Colonic mucosa (tissue), 4 donors: ENCODE data around the gene ADSS2. TPM values are rescaled to one million over a fixed set of nuclear protein-coding genes. Genes with fewer than 3 reads are reported as not detected.

ENCODE experiments used
- DNase-seq: peaks from one replicate; pipeline ENCODE4 v3.0.0-alpha.2; 2020
- H3K27ac ChIP-seq: fragments of 200-600 bp; one replicate; pipeline ENCODE4 v1.8.0; 2021
- H3K27me3 ChIP-seq: fragments of 200-600 bp; one replicate; pipeline ENCODE4 v1.8.0; 2021
- H3K36me3 ChIP-seq: fragments of 200-600 bp; one replicate; pipeline ENCODE4 v1.8.0; 2021
- H3K4me1 ChIP-seq: fragments of 200-600 bp; one replicate; pipeline ENCODE4 v1.8.0; 2021; ENCODE audit warnings: mild to moderate bottlenecking
- H3K4me3 ChIP-seq: fragments of 200-600 bp; one replicate; pipeline ENCODE4 v1.8.0; 2021
- H3K9ac ChIP-seq, 2 donors: one replicate each; pipeline ENCODE4 v1.7.0; 2013; ENCODE audit warnings: control low read depth in 2 of 2, low read depth in 2 of 2, low read length in 2 of 2
- H3K9me3 ChIP-seq: fragments of 200-600 bp; one replicate; pipeline ENCODE4 v1.8.0; 2021
- intact Hi-C: fragments of 100-400 bp; cut with DNase I; formaldehyde crosslinking; loops from one replicate; pipeline ENCODE4 v1.14.1; 2022
- total RNA-seq, 2 donors: library from RNA; stranded (reverse); fragmentation: NEBNext Ultra II Directional in 1 of 2; extraction: Animal tissue kit (Norgen Biotek cat#: 25700) in 1 of 2; gene quantifications; one replicate each; pipeline ENCODE4 v1.2.1, GENCODE V29; 2021
- TF ChIP-seq, protein P1 (sequence below): fragments of 200-600 bp; IDR thresholded peaks from one replicate; pipeline ENCODE4 v1.8.0; 2022; ENCODE audit warnings: antibody characterized with exemption, mild to moderate bottlenecking
- donor health status: healthy.
- donor health status: DM: no; HTN: no; CAD: no.
- donor health status: DM: no; HTN: no; CAD: no.

ADSS2 gene
- total RNA-seq, 2 donors from 2014 or later, result 40.8 to 48.6 TPM

DNA sequence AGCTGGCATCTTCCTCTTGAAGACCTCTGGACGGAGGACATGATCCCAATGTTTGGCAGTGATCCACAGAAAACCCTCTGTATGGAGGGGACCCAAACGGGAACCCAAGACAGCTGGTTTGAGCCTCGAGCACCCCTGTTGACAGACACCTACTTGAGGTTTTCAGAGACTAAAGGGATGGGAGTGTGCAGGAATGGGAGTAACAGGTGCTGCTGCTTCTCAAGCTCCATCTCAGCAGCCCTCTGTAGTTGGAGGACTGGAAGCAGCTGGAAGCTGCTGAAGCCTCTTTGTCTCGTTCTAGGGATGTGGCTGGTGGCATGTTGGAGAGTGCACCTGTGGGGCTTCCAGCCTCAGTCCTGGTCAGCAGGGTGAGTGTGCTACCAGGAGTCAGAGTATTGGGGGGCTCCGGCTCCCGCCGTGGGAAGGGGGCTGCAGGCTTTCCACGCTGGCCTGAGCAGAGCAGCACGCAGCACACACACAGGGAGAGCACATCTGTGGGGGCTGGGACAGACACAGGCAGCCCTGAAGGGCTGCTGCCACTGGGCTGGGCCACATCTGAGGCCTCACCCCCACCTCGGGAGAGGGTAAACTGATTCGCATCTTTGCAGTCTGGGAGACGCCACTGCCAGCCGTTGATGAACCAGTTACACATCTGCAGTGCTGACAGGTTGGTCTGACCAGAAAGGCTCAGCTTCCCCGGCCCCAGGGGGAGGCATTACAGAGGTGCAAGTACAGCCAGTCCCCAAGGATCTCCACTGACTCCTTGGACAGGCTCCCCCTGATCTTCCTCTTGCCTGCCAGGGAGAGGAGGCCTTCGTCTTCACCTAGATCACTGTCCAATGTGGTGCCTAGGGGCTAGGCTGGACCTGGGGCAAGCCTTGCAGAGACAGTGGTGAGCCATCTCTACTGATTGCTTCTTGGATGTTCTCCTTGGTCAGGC lies 56.6 kb downstream of the ADSS2 start:
- TF ChIP-seq, protein P1, sequence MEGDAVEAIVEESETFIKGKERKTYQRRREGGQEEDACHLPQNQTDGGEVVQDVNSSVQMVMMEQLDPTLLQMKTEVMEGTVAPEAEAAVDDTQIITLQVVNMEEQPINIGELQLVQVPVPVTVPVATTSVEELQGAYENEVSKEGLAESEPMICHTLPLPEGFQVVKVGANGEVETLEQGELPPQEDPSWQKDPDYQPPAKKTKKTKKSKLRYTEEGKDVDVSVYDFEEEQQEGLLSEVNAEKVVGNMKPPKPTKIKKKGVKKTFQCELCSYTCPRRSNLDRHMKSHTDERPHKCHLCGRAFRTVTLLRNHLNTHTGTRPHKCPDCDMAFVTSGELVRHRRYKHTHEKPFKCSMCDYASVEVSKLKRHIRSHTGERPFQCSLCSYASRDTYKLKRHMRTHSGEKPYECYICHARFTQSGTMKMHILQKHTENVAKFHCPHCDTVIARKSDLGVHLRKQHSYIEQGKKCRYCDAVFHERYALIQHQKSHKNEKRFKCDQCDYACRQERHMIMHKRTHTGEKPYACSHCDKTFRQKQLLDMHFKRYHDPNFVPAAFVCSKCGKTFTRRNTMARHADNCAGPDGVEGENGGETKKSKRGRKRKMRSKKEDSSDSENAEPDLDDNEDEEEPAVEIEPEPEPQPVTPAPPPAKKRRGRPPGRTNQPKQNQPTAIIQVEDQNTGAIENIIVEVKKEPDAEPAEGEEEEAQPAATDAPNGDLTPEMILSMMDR, result no peak
- no peak for DNase-seq
- Histone ChIP-seq H3K4me3 (no peak overlapping the region), H3K27me3 (no peaks in the 10 kb centered on the region), H3K4me1 (no peaks in the 10 kb centered on the region), H3K36me3 (no peaks in the 10 kb centered on the region), H3K9ac (no peak overlapping the region), H3K27ac (no peak overlapping the region), H3K9me3 (no peaks in the 10 kb centered on the region)
- intact Hi-C loops, result no loop called here

DNA sequence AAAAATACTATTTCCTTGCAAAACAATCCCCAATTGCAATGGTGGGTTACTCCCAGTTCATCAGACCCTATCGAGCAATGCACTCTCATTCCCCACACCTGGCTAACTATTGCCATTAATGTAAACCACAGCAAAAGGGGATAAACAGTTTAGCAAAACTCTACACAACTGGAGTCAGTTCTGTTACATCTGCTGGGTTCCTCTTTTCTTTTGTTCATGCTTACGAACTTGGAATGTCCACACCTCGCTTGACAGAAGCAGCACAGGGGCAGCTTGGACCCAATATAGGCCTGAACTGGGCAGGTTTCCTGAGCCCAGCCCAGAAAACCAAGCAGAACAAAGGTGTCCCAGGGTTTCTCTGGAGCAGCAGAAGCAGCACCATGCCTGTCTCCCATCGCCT lies 57.4 kb downstream of the ADSS2 start:
- TF ChIP-seq, protein P1, result no peak
- no peaks in the 10 kb centered on the region for H3K9me3 ChIP-seq
- H3K9ac ChIP-seq, result no peak overlapping the region
- intact Hi-C loops, result no loop called here
- H3K27ac ChIP-seq, result no peak overlapping the region
- no peak overlapping the region for H3K4me3 ChIP-seq
- H3K4me1 ChIP-seq, result no peaks in the 10 kb centered on the region
- no peaks in the 10 kb centered on the region for H3K36me3 ChIP-seq
- H3K27me3 ChIP-seq, result no peaks in the 10 kb centered on the region
- DNase-seq, result no peak

DNA sequence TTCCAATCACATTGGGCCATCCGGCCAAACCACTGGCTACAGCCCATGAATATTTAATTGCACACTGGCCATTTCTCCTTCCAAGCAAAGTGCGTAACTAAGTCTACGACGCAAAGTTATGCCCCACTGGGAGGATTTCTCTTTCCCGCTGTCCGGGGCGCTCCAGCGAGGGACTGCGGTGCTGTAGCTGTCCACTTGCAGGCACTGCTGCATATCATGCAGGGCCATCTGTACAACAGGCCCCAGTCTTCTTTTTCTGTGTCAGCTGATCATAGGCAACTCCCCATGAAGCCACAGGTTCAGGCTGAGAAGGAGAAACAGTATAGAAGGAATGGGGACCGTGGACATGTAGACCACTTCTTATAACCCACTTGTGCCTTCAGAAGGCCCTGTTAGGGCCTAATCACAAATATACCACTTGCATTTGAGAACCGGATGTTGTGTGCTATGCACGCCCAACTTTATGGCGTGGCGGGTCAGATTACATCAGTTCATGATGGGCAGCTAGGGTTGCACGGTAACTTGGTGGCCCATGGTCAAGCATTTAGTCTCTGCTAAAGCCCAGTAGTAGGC lies 58.0 kb downstream of the ADSS2 start:
- TF ChIP-seq, protein P1, result no peak
- Histone ChIP-seq H3K4me3 (no peak overlapping the region), H3K9ac (no peak overlapping the region), H3K36me3 (no peaks in the 10 kb centered on the region), H3K9me3 (no peaks in the 10 kb centered on the region), H3K27ac (no peak overlapping the region), H3K4me1 (no peaks in the 10 kb centered on the region), H3K27me3 (no peaks in the 10 kb centered on the region)
- intact Hi-C loops, result no loop called here
- no peak for DNase-seq

DNA sequence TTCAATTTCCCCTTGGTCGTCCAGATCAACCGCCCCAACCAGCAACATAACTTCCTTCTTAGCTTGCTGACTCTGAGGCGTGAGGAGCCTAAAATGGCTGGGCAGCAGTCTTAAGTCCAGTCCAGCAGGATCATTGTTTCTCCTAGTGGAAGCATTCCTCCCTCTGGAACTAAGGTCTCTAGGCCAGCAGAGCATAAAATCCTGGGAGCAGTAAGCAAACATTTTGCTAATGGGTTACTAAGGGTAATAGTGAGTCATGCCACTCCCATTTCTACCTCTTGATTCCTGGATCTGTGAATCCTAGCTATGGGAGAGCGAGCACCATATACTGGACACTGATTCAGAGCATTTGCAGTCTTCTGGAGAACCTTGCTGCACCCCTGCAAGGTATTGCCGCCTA lies 59.9 kb downstream of the ADSS2 start:
- Histone ChIP-seq H3K27ac (no peak overlapping the region), H3K4me1 (no peaks in the 10 kb centered on the region), H3K27me3 (no peaks in the 10 kb centered on the region), H3K9me3 (no peaks in the 10 kb centered on the region), H3K36me3 (no peaks in the 10 kb centered on the region), H3K4me3 (no peak overlapping the region), H3K9ac (no peak overlapping the region)
- TF ChIP-seq, protein P1, result no peak
- no peak for DNase-seq
- intact Hi-C loops, result no loop called here

DNA sequence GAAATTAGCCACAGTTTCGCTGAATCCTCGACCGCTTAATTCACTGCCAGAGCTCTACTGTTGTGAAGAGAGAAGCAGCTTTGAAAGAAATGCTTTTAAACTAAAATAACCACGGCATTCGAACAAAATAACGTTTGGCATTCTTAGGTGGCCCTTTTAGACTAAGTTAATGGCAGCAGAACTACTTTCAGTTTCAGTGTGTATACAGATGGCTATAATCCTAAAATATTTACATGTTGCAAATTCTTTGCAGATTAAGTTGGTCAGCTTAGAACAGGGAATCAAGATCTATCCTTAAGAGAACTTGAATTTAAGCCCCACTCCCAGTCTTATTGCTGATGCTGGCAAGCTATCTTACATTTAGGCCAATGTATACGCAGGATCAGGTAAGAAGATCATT lies 62.7 kb downstream of the ADSS2 start:
- H3K4me3 ChIP-seq, result no peak overlapping the region
- no peak for DNase-seq
- H3K36me3 ChIP-seq, result no peaks in the 10 kb centered on the region
- no peak overlapping the region for H3K27ac ChIP-seq
- H3K27me3 ChIP-seq, result no peaks in the 10 kb centered on the region
- intact Hi-C loops, result no loop called here
- no peaks in the 10 kb centered on the region for H3K4me1 ChIP-seq
- H3K9ac ChIP-seq, result no peak overlapping the region
- H3K9me3 ChIP-seq, result no peaks in the 10 kb centered on the region
- TF ChIP-seq, protein P1, result no peak
